Stomach (tissue), 9 donors: ENCODE data around the gene SYTL1. TPM values are rescaled to one million over a fixed set of nuclear protein-coding genes. Genes with fewer than 3 reads are reported as not detected.

Experiments
- DNase-seq, 2 donors: peaks; one replicate each; pipeline versions ENCODE4 v3.0.0 to v3.0.0-alpha.2; 2013 to 2019
- H3K27ac ChIP-seq, 5 donors: fragments of 200-600 bp in 4 of 5; sonication (generic) in 4 of 5; one replicate each; pipeline ENCODE4 v1.5.1; 2013 to 2019; ENCODE audit warnings: mild to moderate bottlenecking in 1 of 5, moderate library complexity in 1 of 5
- H3K27me3 ChIP-seq, 3 donors: fragments of 200-600 bp; sonication (generic); one replicate each; pipeline ENCODE4 v1.5.1; 2017 to 2019; ENCODE audit warnings: mixed run types in 1 of 3
- H3K36me3 ChIP-seq, 4 donors: fragments of 200-600 bp; sonication (generic); 1 replicate in 3 of 4; 2 replicates in 1 of 4; pipeline ENCODE4 v1.5.1; 2016 to 2019
- H3K4me1 ChIP-seq, 4 donors: fragments of 200-600 bp; sonication (generic); one replicate each; pipeline ENCODE4 v1.5.1; 2016 to 2019
- H3K4me3 ChIP-seq, 4 donors: fragments of 200-600 bp; sonication (generic) in 3 of 4; one replicate each; pipeline ENCODE4 v1.5.1; 2016 to 2019; ENCODE audit warnings: mild to moderate bottlenecking in 1 of 4
- H3K9me3 ChIP-seq, 4 donors: fragments of 200-600 bp; sonication (generic); one replicate each; pipeline ENCODE4 v1.5.1; 2016 to 2019
- CTCF ChIP-seq, 7 experiments: fragments of 450-650 bp in 4 of 7; fragments of 200-600 bp in 3 of 7; sonication (generic) in 3 of 7; IDR thresholded peaks; one replicate each; pipeline ENCODE4 v1.5.1; 2016 to 2019; ENCODE audit warnings: antibody characterized with exemption in 7 of 7, control low read depth in 2 of 7, mild to moderate bottlenecking in 1 of 7
- EP300 ChIP-seq: sonication (generic); formaldehyde crosslinking; IDR thresholded peaks from one replicate; pipeline ENCODE4 v1.6.1; 2017; ENCODE audit warnings: antibody characterized with exemption
- POLR2A ChIP-seq, 4 donors: fragments of 450-650 bp; IDR thresholded peaks; one replicate each; pipeline ENCODE4 v1.6.1; 2016; ENCODE audit warnings: antibody characterized with exemption in 4 of 4, control low read depth in 2 of 4, mild to moderate bottlenecking in 1 of 4, moderate library complexity in 1 of 4
- POLR2AphosphoS5 ChIP-seq, 3 donors: sonication (generic); formaldehyde crosslinking; IDR thresholded peaks; one replicate each; pipeline ENCODE4 v1.6.1; 2016; ENCODE audit warnings: antibody characterized with exemption in 3 of 3
- WGBS, 5 donors: extraction: QIAGEN DNeasy Blood & Tissue Kit in 3 of 5; methylation state at CpG; one replicate each; pipeline versions ENCODE4 v1.1.5 to v1.1.7; 2013 to 2018; 5-methylcytosine and 5-hydroxymethylcytosine counted together
- intact Hi-C: fragments of 100-400 bp; cut with DNase I; formaldehyde crosslinking; loops from one replicate; pipeline ENCODE4 v1.15.1; 2023; ENCODE audit warnings: low total_unique reads
- polyA plus RNA-seq, 3 donors: library from polyadenylated mRNA; stranded (reverse); fragments of 200-250 nt; gene quantifications; one replicate each; pipeline ENCODE4 v1.2.3, GENCODE V29; 2013
- total RNA-seq, 5 donors: library from RNA; depleted of rRNA; stranded (reverse); fragments of >200 nt; gene quantifications; one replicate each; pipeline versions ENCODE4 v1.1.0 to v1.2.3, GENCODE V29; 2014 to 2016
- donor health status: healthy with polysubstance abuse.
- donor health status: Bipolar disorder and iron deficiency.
- donor health status: healthy.

The SYTL1 gene
- total and polyA plus RNA-seq, 8 donors, result 15.6 to 222 (median 58.2) TPM

- H3K9me3 ChIP-seq, result no peaks in the 10 kb centered on the region
- H3K36me3 ChIP-seq, result no peaks in the 10 kb centered on the region
- TF ChIP-seq POLR2AphosphoS5 (IDR thresholded peaks at IDR 0.05) (no peak), CTCF (IDR thresholded peaks at IDR 0.05) (no peak), EP300 (no peak), POLR2A (IDR thresholded peaks at IDR 0.05) (no peak)
- H3K27ac ChIP-seq, result no peak overlapping the region
- intact Hi-C loops, result no loop called here
- peak in 1 of 2 donors; percentile 45 for DNase-seq
- peaks cover 0 to 17% (median 5%) of the 10 kb centered on the region in 3 donors for H3K27me3 ChIP-seq
- WGBS, 5 donors, result 63 to 75% (median 67%) methylated on average over 6 to 11 of the region's 11 CpGs
- peaks cover 6 to 12% (median 7%) of the 10 kb centered on the region in 4 donors for H3K4me1 ChIP-seq
- no peak overlapping the region for H3K4me3 ChIP-seq
Measured at GRCh38 chr1:27379564-27380122, 37.8 kb downstream of the SYTL1 start.

- peaks cover 6 to 12% (median 7%) of the 10 kb centered on the region in 4 donors for H3K4me1 ChIP-seq
- H3K36me3 ChIP-seq, result no peaks in the 10 kb centered on the region
- no peaks in the 10 kb centered on the region for H3K9me3 ChIP-seq
- no peak overlapping the region for H3K4me3 ChIP-seq
- no peak for DNase-seq
- intact Hi-C loops, result no loop called here
- WGBS, 5 donors, result 83 to 97% (median 94%) methylated on average over 4 of the region's 4 CpGs; no CpG with 5 or more reads in 1 of the 5 donors
- TF ChIP-seq POLR2AphosphoS5 (IDR thresholded peaks at IDR 0.05), result no peak
- TF ChIP-seq EP300, result no peak
- no peak for TF ChIP-seq CTCF (IDR thresholded peaks at IDR 0.05)
- TF ChIP-seq POLR2A (IDR thresholded peaks at IDR 0.05), result no peak
- no peak overlapping the region for H3K27ac ChIP-seq
- H3K27me3 ChIP-seq, result peaks cover 0 to 17% (median 5%) of the 10 kb centered on the region in 3 donors
Measured at GRCh38 chr1:27380224-27380623, 38.4 kb downstream of the SYTL1 start.

GRCh38 chr1:27380766-27381733 lies 39.2 kb downstream of the SYTL1 start:
- Histone ChIP-seq H3K36me3 (no peaks in the 10 kb centered on the region), H3K27me3 (peaks cover 0 to 17% (median 5%) of the 10 kb centered on the region in 3 donors), H3K27ac (no peak overlapping the region), H3K4me1 (peaks cover 6 to 12% (median 7%) of the 10 kb centered on the region in 4 donors), H3K9me3 (no peaks in the 10 kb centered on the region), H3K4me3 (no peak overlapping the region)
- intact Hi-C loops, result no loop called here
- TF ChIP-seq POLR2A (IDR thresholded peaks at IDR 0.05) (no peak), CTCF (IDR thresholded peaks at IDR 0.05) (no peak), EP300 (no peak), POLR2AphosphoS5 (IDR thresholded peaks at IDR 0.05) (no peak)
- WGBS, 5 donors, result 68 to 78% (median 73%) methylated on average over 10 to 12 of the region's 12 CpGs
- DNase-seq, result peak in 1 of 2 donors; percentile 34

GRCh38 chr1:27381969-27382762 lies 40.3 kb downstream of the SYTL1 start:
- no peaks in the 10 kb centered on the region for H3K36me3 ChIP-seq
- peaks cover 6 to 12% (median 7%) of the 10 kb centered on the region in 4 donors for H3K4me1 ChIP-seq
- no peaks in the 10 kb centered on the region for H3K9me3 ChIP-seq
- TF ChIP-seq EP300 (no peak), POLR2AphosphoS5 (IDR thresholded peaks at IDR 0.05) (no peak), CTCF (IDR thresholded peaks at IDR 0.05) (no peak), POLR2A (IDR thresholded peaks at IDR 0.05) (no peak)
- intact Hi-C loops, result no loop called here
- no peak overlapping the region for H3K4me3 ChIP-seq
- no peak overlapping the region for H3K27ac ChIP-seq
- DNase-seq, result no peak
- WGBS, 5 donors, result 75 to 78% (median 76%) methylated on average over 11 to 18 of the region's 18 CpGs
- H3K27me3 ChIP-seq, result peaks cover 0 to 17% (median 5%) of the 10 kb centered on the region in 3 donors
